ENCODE data around the gene WDR18. TPM values are rescaled to one million over a fixed set of nuclear protein-coding genes. Genes with fewer than 3 reads are reported as not detected.

Gene WDR18
- total and polyA plus RNA-seq, 2 of the 8 experiments (the other 6 are each of a cell fraction or from before 2014, with no cell fraction given), result 87.7 to 177 TPM

GRCh38 chr19:942133-942645 lies 42.0 kb upstream of the WDR18 start:
- Histone ChIP-seq H3K4me1 (replicated peaks in 1 of 4; ENCODE audit: control insufficient read depth in 3 of 4, insufficient read depth in 4 of 4, low read length in 3 of 4) (no peaks in the 10 kb centered on the region), H3K4me2 (ENCODE audit: insufficient read depth in 1 of 2, low read depth in 2 of 2, low read length in 2 of 2) (no peak overlapping the region), H3K36me3 (ENCODE audit: control insufficient read depth in 2 of 4, insufficient read depth in 4 of 4, low read length in 3 of 4) (peaks cover 2 to 9% (median 3%) of the 10 kb centered on the region in 4 experiments; a peak in 7 of 8 replicates), H3K9me3 (ENCODE audit: insufficient read depth in 2 of 2, low read depth in 1 of 2, low read length in 1 of 2) (no peaks in the 10 kb centered on the region), H4K5ac (ENCODE audit: insufficient read length, low read depth, low read length) (no peak overlapping the region), H3K23ac (ENCODE audit: insufficient read length) (no peak overlapping the region), H4K91ac (replicated peaks; ENCODE audit: insufficient read length, low read length) (no peak overlapping the region), H2BK20ac (ENCODE audit: low read length) (no peak overlapping the region), H3K14ac (ENCODE audit: insufficient read length) (no peak overlapping the region), H3K18ac (ENCODE audit: extremely low read depth, low read length) (no peak overlapping the region), H3K4me3 (ENCODE audit: extremely low read depth in 1 of 4, insufficient read depth in 2 of 4, low read depth in 3 of 4, low read length in 4 of 4) (no peak overlapping the region), H2BK5ac (ENCODE audit: low read depth, low read length) (no peak overlapping the region), H3K27ac (ENCODE audit: low read depth, low read length) (no peak overlapping the region), H3K79me1 (ENCODE audit: low read depth, low read length) (peaks cover 22% of the 10 kb centered on the region), H4K20me1 (replicated peaks in 1 of 2; ENCODE audit: control insufficient read depth in 1 of 2, insufficient read depth in 2 of 2, low read length in 2 of 2) (peaks cover 4 to 41% of the 10 kb centered on the region in 2 experiments), H3K79me2 (ENCODE audit: control insufficient read depth in 1 of 2, insufficient read depth in 2 of 2, low read length in 2 of 2) (peaks cover 5 to 49% of the 10 kb centered on the region in 2 experiments), H2AK5ac (ENCODE audit: low read depth, low read length) (no peak overlapping the region), H2AFZ (ENCODE audit: low read length) (no peak overlapping the region), H2BK15ac (ENCODE audit: low read length) (no peak overlapping the region), H2BK12ac (ENCODE audit: low read depth, low read length) (no peak overlapping the region), H4K8ac (ENCODE audit: extremely low read depth, insufficient read depth, low read length) (no peak overlapping the region), H3K4ac (replicated peaks; ENCODE audit: insufficient read length, low read depth, low read length) (no peak overlapping the region), H3K56ac (replicated peaks; ENCODE audit: insufficient read length, low read depth, low read length) (no peak overlapping the region), H3K23me2 (ENCODE audit: low read depth, low read length) (no peaks in the 10 kb centered on the region), H2BK120ac (replicated peaks; ENCODE audit: low read depth, low read length) (no peak overlapping the region), H3K27me3 (replicated peaks in 1 of 4; ENCODE audit: control insufficient read depth in 3 of 4, extremely low read depth in 1 of 4, insufficient read depth in 3 of 4, low read length in 3 of 4) (no peaks in the 10 kb centered on the region), H3K9ac (replicated peaks in 1 of 4; ENCODE audit: extremely low read depth in 1 of 4, low read depth in 3 of 4, low read length in 3 of 4) (no peak overlapping the region)
- FAIRE-seq, result no peak
- CTCF ChIA-PET (ENCODE audit: partially characterized antibody), result interaction anchor here (0.8 to 1.5 kb wide), 4 partner anchors 8 to 201 kb away, joined by 3 read pairs; no protein-coding TSS in a partner anchor
- POLR2A ChIA-PET (ENCODE audit: partially characterized antibody), result no interaction called here
- 92% methylated on average over 28 of the region's 32 CpGs; no CpG with 5 or more reads in 1 of the 2 experiments for WGBS, 2 experiments (ENCODE audit: extremely low coverage in 1 of 2, insufficient coverage in 1 of 2, insufficient read length in 1 of 2, insufficient replicate concordance in 2 of 2, low coverage in 1 of 2, low lambda C conversion rate in 2 of 2, missing lambda C conversion rate in 1 of 2)
- DNase-seq (ENCODE audit: low read depth in 1 of 2, low spot score in 2 of 2), result no peak
- TF ChIP-seq FOSL1 (IDR thresholded peaks at IDR 0.05; ENCODE audit: insufficient read depth, low read depth, low read length) (no peak), HDAC6 (IDR thresholded peaks at IDR 0.05; ENCODE audit: low read depth, low read length) (no peak), MAFK (IDR thresholded peaks at IDR 0.05; ENCODE audit: low read depth, low read length) (no peak), EGR1 (IDR thresholded peaks at IDR 0.05; ENCODE audit: borderline replicate concordance, low read depth, low read length) (no peak), GTF2F1 (IDR thresholded peaks at IDR 0.05; ENCODE audit: borderline replicate concordance, low read depth, low read length) (no peak), RFX5 (IDR thresholded peaks at IDR 0.05; ENCODE audit: borderline replicate concordance, low read depth, low read length) (no peak), KDM1A (IDR thresholded peaks at IDR 0.05; ENCODE audit: borderline replicate concordance, low read length) (no peak), PHF8 (conservative IDR thresholded peaks at IDR 0.05; ENCODE audit: low read depth, low read length) (no peak), ASH2L (IDR thresholded peaks at IDR 0.05; ENCODE audit: low read length) (no peak), KDM5A (IDR thresholded peaks at IDR 0.05; ENCODE audit: low read length) (no peak)
- TF ChIP-seq, protein P1, sequence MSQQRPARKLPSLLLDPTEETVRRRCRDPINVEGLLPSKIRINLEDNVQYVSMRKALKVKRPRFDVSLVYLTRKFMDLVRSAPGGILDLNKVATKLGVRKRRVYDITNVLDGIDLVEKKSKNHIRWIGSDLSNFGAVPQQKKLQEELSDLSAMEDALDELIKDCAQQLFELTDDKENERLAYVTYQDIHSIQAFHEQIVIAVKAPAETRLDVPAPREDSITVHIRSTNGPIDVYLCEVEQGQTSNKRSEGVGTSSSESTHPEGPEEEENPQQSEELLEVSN (IDR thresholded peaks at IDR 0.05), result no peak
- TF ChIP-seq, protein P2, sequence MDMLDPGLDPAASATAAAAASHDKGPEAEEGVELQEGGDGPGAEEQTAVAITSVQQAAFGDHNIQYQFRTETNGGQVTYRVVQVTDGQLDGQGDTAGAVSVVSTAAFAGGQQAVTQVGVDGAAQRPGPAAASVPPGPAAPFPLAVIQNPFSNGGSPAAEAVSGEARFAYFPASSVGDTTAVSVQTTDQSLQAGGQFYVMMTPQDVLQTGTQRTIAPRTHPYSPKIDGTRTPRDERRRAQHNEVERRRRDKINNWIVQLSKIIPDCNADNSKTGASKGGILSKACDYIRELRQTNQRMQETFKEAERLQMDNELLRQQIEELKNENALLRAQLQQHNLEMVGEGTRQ (IDR thresholded peaks at IDR 0.05; ENCODE audit: low read length), result no peak

Measured in H1 (cell line).